GM12864 (cell line): Measurements from ENCODE around the gene PPP1R14C.

ENCODE experiments used
- DNase-seq: peaks from one replicate; pipeline ENCODE4 v3.0.0-alpha.2; 2011; ENCODE audit warnings: low read depth
- H3K4me3 ChIP-seq: 2 replicates; pipeline ENCODE4 v1.5.1; 2011; ENCODE audit warnings: mild to moderate bottlenecking, low read depth, low read length, control low read depth
- TF ChIP-seq, protein P1 (sequence below): IDR thresholded peaks from 2 replicates; pipeline ENCODE4 v1.5.1; 2011; ENCODE audit warnings: low read depth, mild to moderate bottlenecking, moderate library complexity, low read length, control low read depth, inconsistent platforms; ENCODE audit errors: missing control alignments

PPP1R14C gene

GRCh38 chr6:150252714-150253444 is 110.0 kb downstream of the PPP1R14C start:
- no peak for DNase-seq
- H3K4me3 ChIP-seq, result no peak overlapping the region
- TF ChIP-seq, protein P1, sequence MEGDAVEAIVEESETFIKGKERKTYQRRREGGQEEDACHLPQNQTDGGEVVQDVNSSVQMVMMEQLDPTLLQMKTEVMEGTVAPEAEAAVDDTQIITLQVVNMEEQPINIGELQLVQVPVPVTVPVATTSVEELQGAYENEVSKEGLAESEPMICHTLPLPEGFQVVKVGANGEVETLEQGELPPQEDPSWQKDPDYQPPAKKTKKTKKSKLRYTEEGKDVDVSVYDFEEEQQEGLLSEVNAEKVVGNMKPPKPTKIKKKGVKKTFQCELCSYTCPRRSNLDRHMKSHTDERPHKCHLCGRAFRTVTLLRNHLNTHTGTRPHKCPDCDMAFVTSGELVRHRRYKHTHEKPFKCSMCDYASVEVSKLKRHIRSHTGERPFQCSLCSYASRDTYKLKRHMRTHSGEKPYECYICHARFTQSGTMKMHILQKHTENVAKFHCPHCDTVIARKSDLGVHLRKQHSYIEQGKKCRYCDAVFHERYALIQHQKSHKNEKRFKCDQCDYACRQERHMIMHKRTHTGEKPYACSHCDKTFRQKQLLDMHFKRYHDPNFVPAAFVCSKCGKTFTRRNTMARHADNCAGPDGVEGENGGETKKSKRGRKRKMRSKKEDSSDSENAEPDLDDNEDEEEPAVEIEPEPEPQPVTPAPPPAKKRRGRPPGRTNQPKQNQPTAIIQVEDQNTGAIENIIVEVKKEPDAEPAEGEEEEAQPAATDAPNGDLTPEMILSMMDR, result no peak

DNA sequence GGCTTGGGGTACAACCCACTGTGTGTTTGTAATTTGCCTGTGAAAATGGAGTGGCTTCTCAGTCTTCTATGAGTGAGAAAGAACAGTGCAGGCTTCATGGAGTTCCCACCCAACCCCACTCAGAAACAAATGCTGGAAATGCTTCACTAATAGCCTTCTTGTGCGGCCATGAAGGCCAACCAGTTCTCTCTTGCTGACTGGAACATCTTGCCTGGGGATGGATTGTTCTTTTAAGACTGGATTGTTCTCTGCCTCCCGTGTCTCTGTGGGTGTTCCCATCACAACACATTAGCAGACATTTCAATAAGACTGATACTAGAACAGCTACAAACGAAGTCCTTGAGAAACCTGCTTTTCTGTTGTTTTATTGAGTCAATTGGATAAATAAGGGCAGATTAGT is 110.6 kb downstream of the PPP1R14C start:
- TF ChIP-seq, protein P1, result no peak
- H3K4me3 ChIP-seq, result no peak overlapping the region
- DNase-seq, result no peak

DNA sequence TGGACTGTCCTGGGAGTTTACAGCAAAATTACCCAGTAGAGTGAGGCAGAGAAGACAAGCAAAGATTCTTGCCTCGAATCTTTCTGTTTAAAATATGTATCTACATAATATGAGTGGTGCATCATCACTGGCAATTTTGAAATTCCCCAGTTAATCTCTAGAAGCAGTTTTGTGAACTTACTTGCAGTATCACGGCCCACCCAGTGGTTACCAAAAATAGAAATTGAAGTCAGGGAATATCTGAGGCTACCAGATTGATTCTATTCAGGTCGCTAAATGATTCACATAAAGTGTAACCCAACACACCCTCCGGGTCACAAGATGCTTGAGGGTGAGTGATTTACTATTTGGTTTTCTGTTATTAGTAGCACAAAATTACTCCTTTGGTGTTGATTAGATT is 111.9 kb downstream of the PPP1R14C start:
- no peak overlapping the region for H3K4me3 ChIP-seq
- TF ChIP-seq, protein P1, result no peak
- DNase-seq, result no peak

- no peak overlapping the region for H3K4me3 ChIP-seq
- TF ChIP-seq, protein P1, result no peak
- DNase-seq, result no peak
Measured at GRCh38 chr6:150255840-150256239, 113.0 kb downstream of the PPP1R14C start.

- TF ChIP-seq, protein P1, result no peak
- no peak overlapping the region for H3K4me3 ChIP-seq
- DNase-seq, result no peak
Measured at GRCh38 chr6:150256618-150257272, 113.9 kb downstream of the PPP1R14C start.

- no peak overlapping the region for H3K4me3 ChIP-seq
- DNase-seq, result no peak
- TF ChIP-seq, protein P1, result no peak
Measured at GRCh38 chr6:150258381-150258780, 115.5 kb downstream of the PPP1R14C start.
